Endometrium (tissue), 2 donors: Measurements from ENCODE around the gene MDM2.
"Not testable (repeated sequence)": the region's sequence is repeated elsewhere in the genome, so short reads cannot be mapped to it uniquely, and the experiment has no call there.

Experiments
- FAIRE-seq: peaks from 2 replicates; lab custom pipeline; 2012; peaks lifted over from hg19 to GRCh38; lab: Jason Lieb, UNC
- donor health status: control.
- donor health status: control.

Gene MDM2

GRCh38 chr12:68851592-68852306, 43.8 kb downstream of the MDM2 start:
- FAIRE-seq = no peak

- FAIRE-seq = no peak
Measured at GRCh38 chr12:68853396-68854077, 45.6 kb downstream of the MDM2 start.

- FAIRE-seq = no peak
Measured at GRCh38 chr12:68854078-68854468, 46.1 kb downstream of the MDM2 start.

- FAIRE-seq = no peak
Measured at GRCh38 chr12:68854554-68854953, 46.6 kb downstream of the MDM2 start.

GRCh38 chr12:68855111-68855510, 47.1 kb downstream of the MDM2 start:
- FAIRE-seq = no peak

- no peak for FAIRE-seq
Measured at GRCh38 chr12:68855771-68856170, 47.8 kb downstream of the MDM2 start.

- no peak for FAIRE-seq
Measured at GRCh38 chr12:68856510-68856909, 48.5 kb downstream of the MDM2 start.

- no peak for FAIRE-seq
Measured at GRCh38 chr12:68861890-68862289, 53.9 kb downstream of the MDM2 start.

GRCh38 chr12:68863109-68863770, 55.3 kb downstream of the MDM2 start:
- no peak for FAIRE-seq

- FAIRE-seq = not testable (repeated sequence)
Measured at GRCh38 chr12:68863886-68864454, 56.0 kb downstream of the MDM2 start.

GRCh38 chr12:68864604-68865003, 56.6 kb downstream of the MDM2 start:
- FAIRE-seq = no peak

GRCh38 chr12:68865399-68866164, 57.6 kb downstream of the MDM2 start:
- FAIRE-seq = no peak

GRCh38 chr12:68866950-68867349, 59.0 kb downstream of the MDM2 start:
- FAIRE-seq = no peak

- FAIRE-seq = no peak
Measured at GRCh38 chr12:68867606-68868005, 59.6 kb downstream of the MDM2 start.

GRCh38 chr12:68868043-68868790, 60.2 kb downstream of the MDM2 start:
- FAIRE-seq = no peak

GRCh38 chr12:68870011-68870410, 62.0 kb downstream of the MDM2 start:
- no peak for FAIRE-seq

- FAIRE-seq = no peak
Measured at GRCh38 chr12:68870443-68870842, 62.5 kb downstream of the MDM2 start.

- no peak for FAIRE-seq
Measured at GRCh38 chr12:68871396-68871795, 63.4 kb downstream of the MDM2 start.

- FAIRE-seq = no peak
Measured at GRCh38 chr12:68871921-68872320, 63.9 kb downstream of the MDM2 start.

- no peak for FAIRE-seq
Measured at GRCh38 chr12:68873316-68873715, 65.3 kb downstream of the MDM2 start.

- no peak for FAIRE-seq
Measured at GRCh38 chr12:68876461-68876860, 68.5 kb downstream of the MDM2 start.
